ENCODE data around the gene PTPN6.

GRCh38 chr12:6948873-6949594, 2.1 kb upstream of the PTPN6 start:
- TF ChIP-seq CTCF (IDR thresholded peaks at IDR 0.05) (no peak), POLR2A (IDR thresholded peaks at IDR 0.05) (no peak)

Measured in tibial nerve (tissue), 3 donors.